GM12801 (cell line): ENCODE measurements around the gene STUB1.

Source experiments
- CTCF ChIP-seq: IDR thresholded peaks from one replicate; pipeline ENCODE4 v1.5.1; 2011; ENCODE audit warnings: control low read depth; ENCODE audit not compliant: insufficient read length; ENCODE audit errors: extremely low read depth

The STUB1 gene

GRCh38 chr16:641326-642188, 38.7 kb upstream of the STUB1 start, which contains the start of gene MCRIP2:
TSS of gene MCRIP2 (plus strand) at chr16:641828. CDS start at chr16:641992, 164 bp downstream.
- TF ChIP-seq CTCF: no peak

- no peak for TF ChIP-seq CTCF
Observed at GRCh38 chr16:642189-643049, 37.8 kb upstream of the STUB1 start.

GRCh38 chr16:643050-643368, 37.2 kb upstream of the STUB1 start:
- TF ChIP-seq CTCF: no peak

- TF ChIP-seq CTCF: no peak
Observed at GRCh38 chr16:644556-644955, 35.7 kb upstream of the STUB1 start.

GRCh38 chr16:645852-646678, 34.1 kb upstream of the STUB1 start:
- no peak for TF ChIP-seq CTCF

- TF ChIP-seq CTCF: no peak
Observed at GRCh38 chr16:646679-647172, 33.5 kb upstream of the STUB1 start.
